Lung (tissue), 12 donors: ENCODE results near the gene NPTN. TPM values are rescaled to one million over a fixed set of nuclear protein-coding genes. Genes with fewer than 3 reads are reported as not detected.
"Not testable (repeated sequence)": the region's sequence is repeated elsewhere in the genome, so short reads cannot be mapped to it uniquely, and the experiment has no call there.

Experiments
- ATAC-seq: fragments of 200-7000 bp; cut with Tn5 transposase; one replicate; pipeline ENCODE4 v1.9.1; 2020; ENCODE audit warnings: moderate number of reproducible peaks; ENCODE audit not compliant: insufficient read depth, low FRiP score
- DNase-seq, 3 donors: peaks; one replicate each; pipeline ENCODE4 v3.0.0-alpha.2; 2013 to 2017
- H3K27ac ChIP-seq, 2 donors: one replicate each; pipeline ENCODE4 v1.5.1; 2013; ENCODE audit warnings: mild to moderate bottlenecking in 2 of 2, moderate library complexity in 2 of 2, control low read depth in 1 of 2, inconsistent platforms in 1 of 2, low read depth in 1 of 2, low read length in 1 of 2
- H3K27me3 ChIP-seq, 3 donors: one replicate each; pipeline ENCODE4 v1.5.1; 2013; ENCODE audit warnings: low read length in 2 of 3; ENCODE audit not compliant: control insufficient read depth in 3 of 3, insufficient read depth in 3 of 3
- H3K36me3 ChIP-seq, 4 donors: one replicate each; pipeline ENCODE4 v1.5.1; 2013; ENCODE audit warnings: low read length in 4 of 4, mild to moderate bottlenecking in 1 of 4, moderate library complexity in 1 of 4; ENCODE audit not compliant: control insufficient read depth in 4 of 4, insufficient read depth in 4 of 4
- H3K4me1 ChIP-seq, 5 donors: one replicate each; pipeline ENCODE4 v1.5.1; 2013; ENCODE audit warnings: low read length in 5 of 5, mild to moderate bottlenecking in 2 of 5, moderate library complexity in 1 of 5; ENCODE audit not compliant: control insufficient read depth in 5 of 5, insufficient read depth in 5 of 5
- H3K4me3 ChIP-seq: one replicate; pipeline ENCODE4 v1.5.1; 2013; ENCODE audit warnings: mild to moderate bottlenecking, control low read depth, moderate library complexity
- H3K9ac ChIP-seq, 2 donors: one replicate each; pipeline ENCODE4 v1.5.1; 2013; ENCODE audit warnings: low read length in 2 of 2, control low read depth in 1 of 2; ENCODE audit not compliant: insufficient read depth in 1 of 2
- H3K9me3 ChIP-seq, 4 donors: one replicate each; pipeline ENCODE4 v1.5.1; 2013; ENCODE audit warnings: low read length in 3 of 4, mild to moderate bottlenecking in 1 of 4, moderate library complexity in 1 of 4; ENCODE audit not compliant: control insufficient read depth in 4 of 4, insufficient read depth in 3 of 4
- WGBS, 2 donors: extraction: QIAGEN DNeasy Blood & Tissue Kit; methylation state at CpG; one replicate each; pipeline ENCODE4 v1.1.7; 2013; 5-methylcytosine and 5-hydroxymethylcytosine counted together
- polyA plus RNA-seq, 2 donors: library from polyadenylated mRNA; stranded (reverse); fragments of 200-250 nt; gene quantifications; one replicate each; pipeline ENCODE4 v1.2.1, GENCODE V29; 2013
- total RNA-seq, 2 donors: library from RNA; depleted of rRNA in 1 of 2; stranded (reverse); fragments of >200 nt in 1 of 2; gene quantifications; one replicate each; pipeline ENCODE4 v1.2.1, GENCODE V29; 2014 to 2021
- TF ChIP-seq, protein P1 (sequence below): IDR thresholded peaks from 2 replicates; pipeline ENCODE4 v1.5.1; 2012; ENCODE audit warnings: mild to moderate bottlenecking; ENCODE audit errors: control extremely low read depth, extremely low read depth
- donor health status: control.
- donor health status: control.
- donor health status: Bipolar disorder and iron deficiency.
- donor health status: healthy.
- donor health status: DM: yes; HTN: yes; CAD: no.

Gene NPTN
- total and polyA plus RNA-seq, 4 donors, result 34.1 to 148 (median 122) TPM

DNA sequence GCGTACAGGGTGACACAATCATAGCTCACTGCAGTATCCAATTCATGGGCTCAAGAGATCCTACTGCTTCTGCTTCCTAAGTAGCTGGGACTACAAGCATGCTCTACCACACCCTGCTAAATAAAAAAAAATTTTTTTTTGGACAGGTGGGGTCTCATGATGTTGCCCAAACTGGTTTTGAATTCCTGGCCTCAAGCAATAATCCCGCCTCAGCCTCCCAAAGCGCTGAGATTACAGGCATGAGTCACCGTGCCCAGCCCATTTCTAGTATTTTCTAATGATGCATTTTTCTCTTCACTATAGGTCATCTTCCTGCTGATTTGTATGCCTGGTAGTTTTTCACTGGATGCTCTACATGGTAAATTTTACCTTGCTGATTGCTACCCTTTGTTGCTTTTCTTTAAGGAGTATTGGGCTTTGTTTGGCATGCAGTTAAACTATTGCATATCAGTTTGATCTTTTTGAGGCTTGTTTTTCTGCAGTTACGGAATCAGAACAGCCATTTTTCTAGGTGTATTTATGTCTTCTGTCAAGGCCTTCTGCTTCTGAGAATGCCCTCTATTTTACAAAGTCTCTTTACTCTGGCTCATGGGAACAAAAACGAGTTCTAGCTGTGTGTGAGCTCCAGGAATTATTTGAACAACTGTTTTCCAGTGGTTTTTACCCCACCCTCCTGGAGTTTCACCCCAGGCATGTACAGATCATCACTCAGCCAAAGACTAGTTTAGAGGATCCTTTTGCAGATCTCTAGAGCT lies 14.2 kb upstream of the NPTN start:
- TF ChIP-seq, protein P1, sequence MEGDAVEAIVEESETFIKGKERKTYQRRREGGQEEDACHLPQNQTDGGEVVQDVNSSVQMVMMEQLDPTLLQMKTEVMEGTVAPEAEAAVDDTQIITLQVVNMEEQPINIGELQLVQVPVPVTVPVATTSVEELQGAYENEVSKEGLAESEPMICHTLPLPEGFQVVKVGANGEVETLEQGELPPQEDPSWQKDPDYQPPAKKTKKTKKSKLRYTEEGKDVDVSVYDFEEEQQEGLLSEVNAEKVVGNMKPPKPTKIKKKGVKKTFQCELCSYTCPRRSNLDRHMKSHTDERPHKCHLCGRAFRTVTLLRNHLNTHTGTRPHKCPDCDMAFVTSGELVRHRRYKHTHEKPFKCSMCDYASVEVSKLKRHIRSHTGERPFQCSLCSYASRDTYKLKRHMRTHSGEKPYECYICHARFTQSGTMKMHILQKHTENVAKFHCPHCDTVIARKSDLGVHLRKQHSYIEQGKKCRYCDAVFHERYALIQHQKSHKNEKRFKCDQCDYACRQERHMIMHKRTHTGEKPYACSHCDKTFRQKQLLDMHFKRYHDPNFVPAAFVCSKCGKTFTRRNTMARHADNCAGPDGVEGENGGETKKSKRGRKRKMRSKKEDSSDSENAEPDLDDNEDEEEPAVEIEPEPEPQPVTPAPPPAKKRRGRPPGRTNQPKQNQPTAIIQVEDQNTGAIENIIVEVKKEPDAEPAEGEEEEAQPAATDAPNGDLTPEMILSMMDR, result no peak
- Histone ChIP-seq H3K4me3 (no peak overlapping the region), H3K27me3 (no peaks in the 10 kb centered on the region), H3K4me1 (no peaks in the 10 kb centered on the region), H3K9ac (no peak overlapping the region), H3K9me3 (no peaks in the 10 kb centered on the region), H3K27ac (no peak overlapping the region), H3K36me3 (no peaks in the 10 kb centered on the region)
- ATAC-seq (no peak), DNase-seq (no peak)
- WGBS, 2 donors, result 73% methylated on average over 6 of the region's 6 CpGs

DNA sequence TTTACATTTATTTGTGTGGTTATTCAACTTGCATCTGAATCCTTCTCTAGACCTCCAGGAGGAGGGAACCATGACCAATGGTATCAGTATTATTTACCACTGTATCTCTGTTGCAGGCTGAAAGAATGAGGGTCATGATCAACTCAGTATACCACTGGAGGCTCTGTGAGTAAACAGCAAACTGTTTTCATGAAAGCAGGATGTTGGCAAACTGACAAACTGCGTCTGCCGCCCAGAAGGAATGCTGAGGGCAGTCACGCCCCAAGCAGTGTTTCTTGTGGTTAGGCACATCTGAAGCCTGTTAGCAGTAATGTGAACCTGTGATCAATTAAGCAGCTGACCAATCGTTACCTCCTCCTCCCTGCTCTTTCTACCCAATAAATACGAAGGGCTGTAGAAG lies 6.3 kb upstream of the NPTN start:
- not testable (repeated sequence) for H3K4me3 ChIP-seq, H3K27ac ChIP-seq, H3K36me3 ChIP-seq, H3K4me1 ChIP-seq, DNase-seq, ATAC-seq, H3K9me3 ChIP-seq, H3K27me3 ChIP-seq, H3K9ac ChIP-seq
- 67 to 73% methylated on average over 5 of the region's 5 CpGs for WGBS, 2 donors

DNA sequence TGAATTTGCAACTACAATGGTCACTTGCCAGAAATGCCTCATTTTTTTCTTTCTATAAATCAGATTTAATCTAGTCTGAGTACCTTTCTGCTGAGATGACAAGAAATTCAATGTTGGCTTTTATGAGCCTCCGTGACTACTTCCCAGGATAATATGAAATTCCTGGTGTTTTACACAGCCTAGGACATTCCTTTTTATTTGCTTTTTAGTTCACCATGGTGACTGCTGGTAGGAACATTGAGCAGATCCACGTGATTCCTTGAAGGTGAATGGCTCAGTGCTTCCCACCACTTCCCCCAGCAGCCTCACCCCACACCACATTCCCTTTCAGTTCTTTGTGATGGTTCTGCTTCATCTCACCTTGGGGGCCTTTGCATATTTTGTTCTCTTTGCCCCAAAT lies 4.3 kb upstream of the NPTN start:
- TF ChIP-seq, protein P1, result no peak
- Histone ChIP-seq H3K27me3 (peaks cover 0 to 4% (median 0%) of the 10 kb centered on the region in 3 donors), H3K4me3 (no peak overlapping the region), H3K9ac (no peak overlapping the region), H3K27ac (no peak overlapping the region), H3K36me3 (no peaks in the 10 kb centered on the region), H3K9me3 (no peaks in the 10 kb centered on the region), H3K4me1 (peaks cover 0 to 6% (median 3%) of the 10 kb centered on the region in 5 donors)
- DNase-seq (no peak), ATAC-seq (no peak)
- WGBS, 2 donors, result 57 to 66% methylated on average over 2 of the region's 2 CpGs

DNA sequence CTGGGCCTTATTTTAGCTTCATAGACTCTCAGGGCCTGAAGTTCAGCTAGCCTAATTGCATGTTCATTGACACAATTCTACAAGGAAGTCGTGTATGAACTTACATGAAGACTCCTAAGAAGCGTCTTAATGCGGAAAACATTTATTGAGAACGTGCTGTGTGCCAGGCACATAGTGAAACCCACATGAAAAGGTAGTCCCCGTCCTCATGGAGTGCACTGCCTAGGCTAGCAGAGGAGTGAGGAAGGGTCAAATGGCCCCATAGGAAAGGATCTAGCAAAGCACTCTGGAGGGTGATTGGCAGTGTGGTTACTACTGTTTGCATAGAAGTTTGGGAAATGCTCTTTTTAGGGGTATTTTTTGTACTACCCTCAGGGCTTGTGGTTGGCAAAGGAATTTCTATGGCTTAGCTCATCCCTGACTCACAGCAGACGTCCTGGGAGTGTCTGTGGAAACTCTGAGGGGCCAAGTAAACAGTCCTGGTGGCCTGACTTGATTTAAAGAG lies 854 bp upstream of the NPTN start:
- peak overlapping the region; percentile 56 to 88 for H3K27ac ChIP-seq

More for the DNA sequence above, 854 bp upstream of the NPTN start:
- Histone ChIP-seq H3K36me3 (no peaks in the 10 kb centered on the region), H3K4me1 (peaks cover 3 to 38% (median 14%) of the 10 kb centered on the region in 5 donors), H3K9ac (peak overlapping the region in 1 of 2 donors; percentile 43), H3K4me3 (no peak overlapping the region), H3K9me3 (no peaks in the 10 kb centered on the region), H3K27me3 (peaks cover 0 to 4% (median 0%) of the 10 kb centered on the region in 3 donors)
- no peak for ATAC-seq
- no peak for DNase-seq
- TF ChIP-seq, protein P1, result no peak
- 59 to 77% methylated on average over 6 of the region's 6 CpGs for WGBS, 2 donors
